DOHH2 (cell line): ENCODE data around the gene ZBTB16.

Experiments
- EZH2phosphoT487 ChIP-seq: fragments of 200-600 bp; sonication (generic); IDR thresholded peaks from 2 replicates; pipeline ENCODE4 v1.6.1; 2017; ENCODE audit warnings: borderline replicate concordance, mild to moderate bottlenecking, antibody characterized with exemption, low read length, moderate library complexity, mixed read lengths
- TF ChIP-seq, protein P1 (sequence below): fragments of 200-600 bp; sonication (generic); IDR thresholded peaks from one replicate; pipeline ENCODE4 v1.5.1; 2014; ENCODE audit warnings: antibody characterized with exemption, mild to moderate bottlenecking, low read depth, low read length; ENCODE audit not compliant: poor library complexity, severe bottlenecking

DNA sequence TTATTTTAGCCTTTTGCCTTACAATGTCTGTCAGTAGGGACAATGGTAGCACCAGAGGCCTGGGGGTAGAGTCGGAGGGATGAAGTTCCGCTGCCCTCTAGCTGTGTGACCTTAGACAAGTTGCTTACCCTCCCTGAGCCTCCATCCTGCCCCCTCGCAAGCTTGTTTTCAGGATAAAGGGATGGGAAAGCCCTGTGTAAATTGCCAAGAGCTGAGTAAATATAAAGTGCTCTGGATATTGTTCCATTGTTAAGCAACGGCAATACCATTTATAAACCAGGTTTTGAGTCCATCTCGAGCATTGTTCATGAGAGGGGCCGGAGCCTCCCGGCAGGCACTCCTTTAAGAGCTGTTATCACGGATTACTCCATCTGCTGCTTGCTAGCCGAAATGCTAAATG lies 72.9 kb downstream of the ZBTB16 start:
- TF ChIP-seq, protein P1, sequence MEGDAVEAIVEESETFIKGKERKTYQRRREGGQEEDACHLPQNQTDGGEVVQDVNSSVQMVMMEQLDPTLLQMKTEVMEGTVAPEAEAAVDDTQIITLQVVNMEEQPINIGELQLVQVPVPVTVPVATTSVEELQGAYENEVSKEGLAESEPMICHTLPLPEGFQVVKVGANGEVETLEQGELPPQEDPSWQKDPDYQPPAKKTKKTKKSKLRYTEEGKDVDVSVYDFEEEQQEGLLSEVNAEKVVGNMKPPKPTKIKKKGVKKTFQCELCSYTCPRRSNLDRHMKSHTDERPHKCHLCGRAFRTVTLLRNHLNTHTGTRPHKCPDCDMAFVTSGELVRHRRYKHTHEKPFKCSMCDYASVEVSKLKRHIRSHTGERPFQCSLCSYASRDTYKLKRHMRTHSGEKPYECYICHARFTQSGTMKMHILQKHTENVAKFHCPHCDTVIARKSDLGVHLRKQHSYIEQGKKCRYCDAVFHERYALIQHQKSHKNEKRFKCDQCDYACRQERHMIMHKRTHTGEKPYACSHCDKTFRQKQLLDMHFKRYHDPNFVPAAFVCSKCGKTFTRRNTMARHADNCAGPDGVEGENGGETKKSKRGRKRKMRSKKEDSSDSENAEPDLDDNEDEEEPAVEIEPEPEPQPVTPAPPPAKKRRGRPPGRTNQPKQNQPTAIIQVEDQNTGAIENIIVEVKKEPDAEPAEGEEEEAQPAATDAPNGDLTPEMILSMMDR: peak; percentile 22
- no peak for TF ChIP-seq EZH2phosphoT487
